ENCODE data around the gene MS4A10. TPM values are rescaled to one million over a fixed set of nuclear protein-coding genes. Genes with fewer than 3 reads are reported as not detected.

Gene MS4A10
- total and polyA plus RNA-seq, 2 of the 8 experiments (the other 6 are each of a cell fraction or from before 2014, with no cell fraction given): not detected

DNA sequence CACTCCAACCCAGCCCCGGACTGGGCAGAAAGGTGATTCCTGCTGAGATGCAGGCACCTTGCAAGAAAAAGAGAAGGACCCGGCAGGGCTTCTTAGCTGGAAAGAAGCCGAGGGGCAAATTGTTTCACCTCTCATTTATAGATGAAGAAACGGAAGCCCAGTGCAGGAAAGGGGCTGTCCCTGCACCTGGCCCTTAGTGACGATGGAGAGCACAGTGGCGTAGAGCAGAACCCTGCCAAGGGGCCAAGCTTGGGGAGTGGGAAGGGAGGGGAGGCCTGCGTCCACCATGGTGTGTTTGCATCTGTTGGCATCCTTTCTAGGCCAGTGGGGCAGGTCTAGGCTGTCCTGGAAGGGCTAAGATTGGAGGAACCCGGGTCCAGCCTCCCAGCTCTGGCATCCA, 36.3 kb upstream of the MS4A10 start:
- Histone ChIP-seq H2AFZ (ENCODE audit: low read length) (no peak overlapping the region), H3K56ac (replicated peaks; ENCODE audit: insufficient read length, low read depth, low read length) (no peak overlapping the region), H3K79me2 (ENCODE audit: control insufficient read depth in 1 of 2, insufficient read depth in 2 of 2, low read length in 2 of 2) (no peaks in the 10 kb centered on the region), H4K91ac (replicated peaks; ENCODE audit: insufficient read length, low read length) (no peak overlapping the region), H3K4me3 (ENCODE audit: extremely low read depth in 1 of 4, insufficient read depth in 2 of 4, low read depth in 3 of 4, low read length in 4 of 4) (no peak overlapping the region), H3K27me3 (replicated peaks in 1 of 4; ENCODE audit: control insufficient read depth in 3 of 4, extremely low read depth in 1 of 4, insufficient read depth in 3 of 4, low read length in 3 of 4) (no peaks in the 10 kb centered on the region), H3K14ac (ENCODE audit: insufficient read length) (no peak overlapping the region), H3K23me2 (ENCODE audit: low read depth, low read length) (no peaks in the 10 kb centered on the region), H2BK12ac (ENCODE audit: low read depth, low read length) (no peak overlapping the region), H2BK5ac (ENCODE audit: low read depth, low read length) (no peak overlapping the region), H3K27ac (ENCODE audit: low read depth, low read length) (no peak overlapping the region), H3K36me3 (ENCODE audit: control insufficient read depth in 2 of 4, insufficient read depth in 4 of 4, low read length in 3 of 4) (no peaks in the 10 kb centered on the region), H4K20me1 (replicated peaks in 1 of 2; ENCODE audit: control insufficient read depth in 1 of 2, insufficient read depth in 2 of 2, low read length in 2 of 2) (peaks cover 0 to 4% of the 10 kb centered on the region in 2 experiments), H2BK20ac (ENCODE audit: low read length) (no peak overlapping the region), H4K8ac (ENCODE audit: extremely low read depth, insufficient read depth, low read length) (no peak overlapping the region), H2AK5ac (ENCODE audit: low read depth, low read length) (no peak overlapping the region), H3K4me2 (ENCODE audit: insufficient read depth in 1 of 2, low read depth in 2 of 2, low read length in 2 of 2) (no peak overlapping the region), H3K9me3 (ENCODE audit: insufficient read depth in 2 of 2, low read depth in 1 of 2, low read length in 1 of 2) (peaks cover 0 to 3% of the 10 kb centered on the region in 2 experiments; a peak in 1 of 4 replicates), H3K4me1 (replicated peaks in 1 of 4; ENCODE audit: control insufficient read depth in 3 of 4, insufficient read depth in 4 of 4, low read length in 3 of 4) (no peaks in the 10 kb centered on the region), H3K9ac (replicated peaks in 1 of 4; ENCODE audit: extremely low read depth in 1 of 4, low read depth in 3 of 4, low read length in 3 of 4) (no peak overlapping the region), H4K5ac (ENCODE audit: insufficient read length, low read depth, low read length) (no peak overlapping the region), H3K23ac (ENCODE audit: insufficient read length) (no peak overlapping the region), H2BK120ac (replicated peaks; ENCODE audit: low read depth, low read length) (no peak overlapping the region), H3K4ac (replicated peaks; ENCODE audit: insufficient read length, low read depth, low read length) (no peak overlapping the region), H3K79me1 (ENCODE audit: low read depth, low read length) (no peaks in the 10 kb centered on the region), H3K18ac (ENCODE audit: extremely low read depth, low read length) (no peak overlapping the region), H2BK15ac (ENCODE audit: low read length) (no peak overlapping the region)
- 91% methylated on average over 8 of the region's 8 CpGs; no CpG with 5 or more reads in 1 of the 2 experiments for WGBS, 2 experiments (ENCODE audit: extremely low coverage in 1 of 2, insufficient coverage in 1 of 2, insufficient read length in 1 of 2, insufficient replicate concordance in 2 of 2, low coverage in 1 of 2, low lambda C conversion rate in 2 of 2, missing lambda C conversion rate in 1 of 2)
- FAIRE-seq (no peak), DNase-seq (ENCODE audit: low read depth in 1 of 2, low spot score in 2 of 2) (no peak)
- ChIA-PET POLR2A (ENCODE audit: partially characterized antibody) (no interaction called here), CTCF (ENCODE audit: partially characterized antibody) (interaction anchor here (1.0 to 2.8 kb wide), 6 partner anchors 10 to 47 kb away, joined by 3 to 13 read pairs (median 6); no protein-coding TSS in a partner anchor)
- no peak for TF ChIP-seq YY1 (IDR thresholded peaks at IDR 0.05; ENCODE audit: low read depth, low read length)
- no peak for TF ChIP-seq SIN3A (conservative IDR thresholded peaks at IDR 0.05 in 1 of 2, IDR thresholded peaks at IDR 0.05 in 1 of 2; ENCODE audit: low read depth in 1 of 2, low read length in 2 of 2)
- TF ChIP-seq RBBP5 (IDR thresholded peaks at IDR 0.05; ENCODE audit: borderline replicate concordance, low read depth, low read length): no peak
- TF ChIP-seq BACH1 (IDR thresholded peaks at IDR 0.05; ENCODE audit: low read length): no peak
- no peak for TF ChIP-seq SUZ12 (IDR thresholded peaks at IDR 0.05; ENCODE audit: low read length)

Measured in H1 (cell line).